GM21737 (cell line): Measurements from ENCODE around the gene OR6C3.
"Not testable (repeated sequence)": the region's sequence is repeated elsewhere in the genome, so short reads cannot be mapped to it uniquely, and the experiment has no call there.

Source experiments
- ATAC-seq: cut with Tn5 transposase; IDR thresholded peaks from one replicate; pipeline ENCODE4 v1.9.1; 2021; ENCODE audit warnings: mild to moderate bottlenecking, moderate library complexity; ENCODE audit not compliant: unreplicated experiment

Gene OR6C3

DNA sequence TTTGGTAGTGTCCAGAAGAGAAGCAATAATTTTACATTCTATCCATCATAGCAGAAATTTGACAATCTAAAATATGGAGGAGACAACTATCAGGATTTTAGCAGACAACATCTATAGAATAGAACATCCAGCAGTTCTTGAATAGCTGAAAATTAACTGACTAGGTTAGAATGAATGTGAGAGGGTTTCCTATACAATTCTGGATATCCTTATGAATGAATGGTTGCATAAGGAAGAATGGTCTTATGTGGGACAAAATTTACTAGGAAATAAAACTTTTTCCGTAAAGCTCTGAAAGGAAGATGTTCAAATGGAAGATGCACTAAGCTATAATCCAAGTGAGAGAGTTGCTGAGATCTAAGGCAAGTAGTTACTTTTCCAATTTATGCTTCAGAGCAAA, at the start of gene OR6C3:
Gene OR6C3 (plus strand): TSS at position 301 of the 400 bp plus-strand sequence. CDS start 955 bp downstream, outside the sequence.
- no peak for ATAC-seq

DNA sequence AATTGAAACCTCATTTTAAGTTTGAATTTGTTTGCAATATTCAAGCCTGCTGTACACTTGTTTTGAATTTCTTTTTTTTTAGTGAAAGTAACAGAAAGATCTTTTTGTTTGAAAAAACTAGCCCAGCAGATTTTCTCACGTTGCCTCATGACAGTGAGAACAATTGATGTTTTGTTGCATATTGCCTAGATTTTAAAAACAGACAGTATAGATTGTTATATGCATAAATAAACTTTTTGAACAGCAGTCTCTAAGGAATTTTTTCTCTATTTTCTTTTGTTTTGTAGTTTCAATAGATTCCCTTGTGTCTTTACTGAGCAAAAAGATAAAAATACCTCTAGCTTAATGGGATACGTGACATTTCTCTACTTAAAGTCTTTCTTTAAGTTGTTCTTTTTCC, 49.6 kb upstream of the OR6C3 start:
- ATAC-seq = no peak

GRCh38 chr12:55289999-55290398, 40.5 kb upstream of the OR6C3 start:
- ATAC-seq = no peak

- ATAC-seq = no peak
Observed at GRCh38 chr12:55296469-55296868, 34.1 kb upstream of the OR6C3 start, which contains the start of gene OR6C6. OR6C6 (minus strand) TSS chr12:55296569; CDS start chr12:55295232, 1,337 bp downstream.

GRCh38 chr12:55314043-55314442, 16.5 kb upstream of the OR6C3 start, which contains the start of gene OR6C1:
OR6C1 (plus strand) TSS chr12:55314343; CDS start chr12:55320600, 6,257 bp downstream.
- ATAC-seq = no peak

- ATAC-seq = no peak
Observed at GRCh38 chr12:55320201-55320600, 10.3 kb upstream of the OR6C3 start.

DNA sequence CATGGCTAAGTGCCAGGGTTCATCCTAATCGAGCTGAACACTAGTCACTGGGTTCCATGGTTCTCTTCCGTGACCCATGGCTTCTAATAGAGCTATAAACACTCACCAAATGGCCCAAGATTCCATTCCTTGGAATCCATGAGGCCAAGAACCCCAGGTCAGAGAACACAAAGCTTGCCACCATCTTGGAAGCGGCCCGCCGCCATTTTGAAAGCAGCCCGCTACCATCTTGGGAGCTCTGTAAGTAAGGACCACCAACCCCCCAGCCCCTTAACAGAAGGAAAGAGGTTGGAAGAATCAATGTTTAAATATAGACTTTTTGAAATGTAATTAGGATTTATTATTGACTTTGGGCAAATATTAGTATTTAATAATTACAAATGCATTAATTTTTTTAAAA, 4.7 kb upstream of the OR6C3 start:
- ATAC-seq = not testable (repeated sequence)

DNA sequence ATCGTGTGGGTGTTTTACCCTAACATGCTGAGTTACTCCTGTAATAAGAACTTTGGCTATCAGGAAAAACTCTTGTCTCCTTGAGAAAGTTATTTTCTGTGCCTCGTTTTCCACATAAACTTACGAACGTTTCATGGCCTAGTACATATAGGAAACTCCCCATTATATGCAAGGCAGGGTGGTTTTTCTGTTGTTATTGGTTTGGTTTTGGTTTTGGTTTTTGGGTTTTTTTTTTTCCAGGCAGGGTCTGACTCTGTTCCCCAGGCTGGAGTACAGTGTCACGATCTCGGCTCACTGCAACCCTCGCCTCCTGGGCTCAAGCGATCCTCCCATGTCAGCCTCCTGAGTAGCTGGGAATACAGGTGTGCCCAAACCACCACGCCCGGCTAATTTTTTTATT, 5.5 kb downstream of the OR6C3 start:
- no peak for ATAC-seq

- ATAC-seq = not testable (repeated sequence)
Observed at GRCh38 chr12:55355338-55355737, 24.8 kb downstream of the OR6C3 start.

- ATAC-seq = no peak
Observed at GRCh38 chr12:55362675-55363074, 32.1 kb downstream of the OR6C3 start, which contains the start of gene OR6C75. OR6C75 (plus strand) TSS chr12:55362975; CDS start chr12:55365111, 2,136 bp downstream.

DNA sequence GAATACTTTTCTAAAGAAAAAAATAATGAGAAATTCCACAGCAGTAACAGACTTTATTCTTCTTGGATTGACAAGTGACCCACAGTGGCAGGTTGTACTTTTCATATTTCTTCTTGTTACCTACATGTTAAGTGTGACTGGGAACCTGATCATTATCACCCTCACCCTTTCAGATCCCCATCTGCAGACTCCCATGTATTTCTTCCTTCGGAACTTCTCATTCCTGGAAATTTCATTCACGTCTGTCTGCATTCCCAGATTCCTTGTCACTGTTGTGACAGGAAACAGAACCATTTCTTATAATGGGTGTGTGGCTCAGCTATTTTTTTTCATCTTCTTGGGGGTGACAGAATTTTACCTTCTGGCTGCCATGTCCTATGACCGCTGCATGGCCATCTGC, 34.5 kb downstream of the OR6C3 start:
- ATAC-seq = no peak

- no peak for ATAC-seq
Observed at GRCh38 chr12:55372521-55372920, 42.0 kb downstream of the OR6C3 start.
